Endothelial cell of umbilical vein (primary cell): ENCODE measurements around the gene TMEM184B. TPM values are rescaled to one million over a fixed set of nuclear protein-coding genes. Genes with fewer than 3 reads are reported as not detected.

Experiments used
- BruUV-seq: library from RNA; stranded (reverse); fragments of 400-500 nt; replicated peaks from 2 replicates; lab custom pipeline; 2021; lab: Mats Ljungman, UMichigan
- CTCF ChIA-PET: fragments of 300-600, 350-600 bp; sonication (Branson Sonifier 250); formaldehyde crosslinking; loops from one replicate; lab custom pipeline; 2021; ENCODE audit warnings: antibody characterized with exemption, inconsistent platforms; lab: Charles Lee
- POLR2A ChIA-PET: fragments of 300-600, 350-600 bp; sonication (Branson Sonifier 250); formaldehyde crosslinking; loops from one replicate; lab custom pipeline; 2021; ENCODE audit warnings: antibody characterized with exemption, inconsistent platforms; lab: Charles Lee
- DNase-seq: peaks from one replicate; pipeline ENCODE4 v3.0.0-alpha.2; 2011; ENCODE audit warnings: low read depth, low spot score
- FAIRE-seq: peaks from 2 replicates; lab custom pipeline; 2011; peaks lifted over from hg19 to GRCh38; lab: Jason Lieb, UNC
- H2AFZ ChIP-seq: 2 replicates; pipeline ENCODE4 v1.6.0; 2012; ENCODE audit warnings: low read depth, low read length, control low read depth, inconsistent platforms
- H3K27ac ChIP-seq: 2 replicates; pipeline ENCODE4 v1.5.1; 2011; ENCODE audit warnings: low read depth, mild to moderate bottlenecking, control low read depth, low read length, moderate library complexity; ENCODE audit not compliant: insufficient read depth
- H3K27me3 ChIP-seq, 2 experiments: 2 replicates each; pipeline versions ENCODE4 v1.6.0 to v1.6.1; 2011; ENCODE audit warnings: low read length in 2 of 2, mixed read lengths in 1 of 2; ENCODE audit not compliant: control insufficient read depth in 2 of 2, insufficient read depth in 2 of 2
- H3K36me3 ChIP-seq, 2 experiments: 2 replicates in 1 of 2; 3 replicates in 1 of 2; pipeline ENCODE4 v1.5.1; 2011; ENCODE audit warnings: low read length in 2 of 2, mild to moderate bottlenecking in 1 of 2, moderate library complexity in 1 of 2; ENCODE audit not compliant: control insufficient read depth in 2 of 2, insufficient read depth in 2 of 2; ENCODE audit errors: extremely low read depth in 1 of 2
- H3K4me1 ChIP-seq: 3 replicates; pipeline ENCODE4 v1.5.1; 2011; ENCODE audit warnings: mild to moderate bottlenecking, low read length; ENCODE audit not compliant: control insufficient read depth, insufficient read depth; ENCODE audit errors: extremely low read depth
- H3K4me2 ChIP-seq: 2 replicates; pipeline ENCODE4 v1.6.1; 2011; ENCODE audit warnings: low read length, control low read depth, mixed read lengths; ENCODE audit not compliant: insufficient read depth
- H3K4me3 ChIP-seq, 3 experiments: fragments of 200-600 bp in 1 of 3; sonication (generic), shearing (Covaris generic) in 1 of 3; replicated peaks in 1 of 3; 2 replicates each; pipeline ENCODE4 v1.5.1; 2011 to 2016; ENCODE audit warnings: control low read depth in 3 of 3, low read length in 3 of 3, mild to moderate bottlenecking in 2 of 3, inconsistent platforms in 1 of 3, low read depth in 1 of 3, moderate library complexity in 1 of 3; ENCODE audit not compliant: insufficient read depth in 1 of 3
- H3K79me2 ChIP-seq: 2 replicates; pipeline ENCODE4 v1.6.0; 2012; ENCODE audit warnings: low read length, inconsistent platforms; ENCODE audit not compliant: control insufficient read depth, insufficient read depth
- H3K9ac ChIP-seq: replicated peaks from 2 replicates; pipeline ENCODE3; 2011; ENCODE audit warnings: low read length, control low read depth; ENCODE audit not compliant: insufficient read depth; ENCODE audit errors: extremely low read depth
- H3K9me1 ChIP-seq: replicated peaks from 3 replicates; pipeline ENCODE4 v1.6.0; 2011; ENCODE audit warnings: mild to moderate bottlenecking, low read length; ENCODE audit not compliant: control insufficient read depth, insufficient read depth; ENCODE audit errors: extremely low read depth
- H3K9me3 ChIP-seq: replicated peaks from 2 replicates; pipeline ENCODE4 v1.5.1; 2012; ENCODE audit warnings: low read length, inconsistent platforms; ENCODE audit not compliant: control insufficient read depth, insufficient read depth
- H4K20me1 ChIP-seq: replicated peaks from 2 replicates; pipeline ENCODE3; 2011; ENCODE audit warnings: mild to moderate bottlenecking, low read length; ENCODE audit not compliant: control insufficient read depth, insufficient read depth; ENCODE audit errors: extremely low read depth
- EZH2 ChIP-seq: IDR thresholded peaks from 2 replicates; pipeline ENCODE4 v1.6.1; 2012; ENCODE audit warnings: borderline replicate concordance, low read depth, mild to moderate bottlenecking, moderate library complexity, low read length, inconsistent platforms; ENCODE audit not compliant: severe bottlenecking
- FOS ChIP-seq: IDR thresholded peaks from 2 replicates; pipeline ENCODE4 v1.6.1; 2011; ENCODE audit warnings: mild to moderate bottlenecking, low read length, moderate library complexity, borderline replicate concordance; ENCODE audit not compliant: insufficient read depth
- GATA2 ChIP-seq: IDR thresholded peaks from 2 replicates; pipeline ENCODE4 v1.7.0; 2011; ENCODE audit warnings: low read depth, mild to moderate bottlenecking, moderate library complexity, mixed read lengths, low read length; ENCODE audit not compliant: insufficient read length, insufficient read depth
- JUN ChIP-seq: IDR thresholded peaks from 2 replicates; pipeline ENCODE4 v1.6.1; 2011; ENCODE audit warnings: borderline replicate concordance, low read depth; ENCODE audit not compliant: insufficient read length, insufficient read depth
- MYC ChIP-seq: IDR thresholded peaks from one replicate; pipeline ENCODE4 v1.6.1; 2011; ENCODE audit warnings: mild to moderate bottlenecking, low read depth, low read length
- POLR2A ChIP-seq: IDR thresholded peaks from 2 replicates; pipeline ENCODE4 v1.6.1; 2012; ENCODE audit warnings: low read depth, mild to moderate bottlenecking, control low read depth, low read length
- POLR2AphosphoS5 ChIP-seq: IDR thresholded peaks from 2 replicates; pipeline ENCODE4 v1.6.1; 2012; ENCODE audit warnings: low read depth, mild to moderate bottlenecking, control low read depth, low read length, moderate library complexity; ENCODE audit not compliant: insufficient read depth
- dilution Hi-C: fragments of 300-500 bp; cut with MboI; formaldehyde crosslinking; loops from one replicate; pipeline ENCODE4 v1.15.0; 2019; ENCODE audit warnings: low sequenced_read_pairs; ENCODE audit not compliant: extremely low pct_ligation_motif_present
- intact Hi-C: fragments of 100-400 bp; cut with micrococcal nuclease; formaldehyde crosslinking; loops from one replicate; pipeline ENCODE4 v1.10.0; 2022
- polyA plus RNA-seq, 4 experiments: library from polyadenylated mRNA; depleted of rRNA in 3 of 4; stranded (reverse) in 3 of 4; unstranded in 1 of 4; fragments of >200 nt; gene quantifications; 2 replicates each; pipeline versions ENCODE4 v1.2.1 to v1.2.3, GENCODE V29; 2011 to 2012; ENCODE audit warnings: missing spikeins in 1 of 4
- total RNA-seq: library from RNA; stranded (reverse); gene quantifications from 2 replicates; pipeline ENCODE4 v1.2.3, GENCODE V29; 2021
- TF ChIP-seq, protein P1 (sequence below), 2 donors: IDR thresholded peaks; 1 replicate in 1 of 2; 2 replicates in 1 of 2; pipeline ENCODE4 v1.5.1; 2011; ENCODE audit warnings: low read length in 2 of 2, mild to moderate bottlenecking in 2 of 2, moderate library complexity in 2 of 2, control low read depth in 1 of 2, inconsistent platforms in 1 of 2, low read depth in 1 of 2; ENCODE audit not compliant: insufficient read depth in 1 of 2; ENCODE audit errors: extremely low read depth in 1 of 2
- TF ChIP-seq, protein P2 (sequence below): IDR thresholded peaks from 2 replicates; pipeline ENCODE4 v1.6.1; 2011; ENCODE audit not compliant: insufficient read depth, insufficient read length

The TMEM184B gene
- total and polyA plus RNA-seq, 2 donors (not counting 3 experiments of a cell fraction or from before 2014, with no cell fraction given) = 72.5 to 96.6 TPM

DNA sequence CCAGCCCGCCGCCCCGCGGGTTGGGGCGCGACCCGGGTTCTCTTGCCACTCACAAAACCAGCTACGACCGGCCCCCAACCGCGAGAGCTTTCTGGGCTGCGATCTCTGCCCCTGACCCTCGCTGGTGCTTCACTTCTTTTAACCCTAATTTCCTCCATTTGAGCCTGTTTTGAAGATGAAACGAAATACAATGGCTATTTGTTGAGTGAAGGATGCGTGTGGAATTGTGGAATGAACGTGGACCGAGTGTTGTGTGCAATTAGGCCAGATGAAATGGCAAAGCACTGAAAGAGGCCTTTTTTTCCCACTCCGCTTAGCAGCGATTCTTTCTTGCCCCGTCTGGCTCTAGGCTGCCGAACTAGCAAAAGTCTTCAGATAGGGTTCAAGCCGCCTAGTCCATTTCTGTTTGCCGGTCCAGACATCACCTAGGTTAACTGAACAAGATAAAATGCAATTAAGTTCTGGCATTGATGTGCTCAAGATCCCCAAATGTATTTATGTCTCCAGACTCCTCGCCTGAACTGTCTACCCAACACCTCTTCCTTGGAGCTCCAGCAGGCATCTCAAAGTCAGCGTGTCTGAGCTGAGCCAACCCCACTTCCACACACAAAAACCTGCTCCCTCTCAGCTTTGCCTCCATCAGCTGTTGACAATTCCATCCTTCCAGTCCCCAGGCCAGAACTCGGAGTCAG is 471 bp upstream of the TMEM184B start:
- FAIRE-seq (peak; percentile 4), DNase-seq (peak; percentile 56)
- CTCF ChIA-PET = interaction anchor here (0.8 to 1.3 kb wide), 2 partner anchors 31 to 175 kb away, joined by 3 to 4 read pairs; no protein-coding TSS in a partner anchor

More for the DNA sequence above, 471 bp upstream of the TMEM184B start:
- H3K36me3 ChIP-seq = no peaks in the 10 kb centered on the region
- no peaks in the 10 kb centered on the region for H3K9me1 ChIP-seq
- TF ChIP-seq, protein P1, sequence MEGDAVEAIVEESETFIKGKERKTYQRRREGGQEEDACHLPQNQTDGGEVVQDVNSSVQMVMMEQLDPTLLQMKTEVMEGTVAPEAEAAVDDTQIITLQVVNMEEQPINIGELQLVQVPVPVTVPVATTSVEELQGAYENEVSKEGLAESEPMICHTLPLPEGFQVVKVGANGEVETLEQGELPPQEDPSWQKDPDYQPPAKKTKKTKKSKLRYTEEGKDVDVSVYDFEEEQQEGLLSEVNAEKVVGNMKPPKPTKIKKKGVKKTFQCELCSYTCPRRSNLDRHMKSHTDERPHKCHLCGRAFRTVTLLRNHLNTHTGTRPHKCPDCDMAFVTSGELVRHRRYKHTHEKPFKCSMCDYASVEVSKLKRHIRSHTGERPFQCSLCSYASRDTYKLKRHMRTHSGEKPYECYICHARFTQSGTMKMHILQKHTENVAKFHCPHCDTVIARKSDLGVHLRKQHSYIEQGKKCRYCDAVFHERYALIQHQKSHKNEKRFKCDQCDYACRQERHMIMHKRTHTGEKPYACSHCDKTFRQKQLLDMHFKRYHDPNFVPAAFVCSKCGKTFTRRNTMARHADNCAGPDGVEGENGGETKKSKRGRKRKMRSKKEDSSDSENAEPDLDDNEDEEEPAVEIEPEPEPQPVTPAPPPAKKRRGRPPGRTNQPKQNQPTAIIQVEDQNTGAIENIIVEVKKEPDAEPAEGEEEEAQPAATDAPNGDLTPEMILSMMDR (IDR thresholded peaks at IDR 0.05; ENCODE audit: extremely low read depth in 1 of 2, insufficient read depth in 1 of 2, low read depth in 1 of 2, low read length in 2 of 2) = no peak
- TF ChIP-seq, protein P2, sequence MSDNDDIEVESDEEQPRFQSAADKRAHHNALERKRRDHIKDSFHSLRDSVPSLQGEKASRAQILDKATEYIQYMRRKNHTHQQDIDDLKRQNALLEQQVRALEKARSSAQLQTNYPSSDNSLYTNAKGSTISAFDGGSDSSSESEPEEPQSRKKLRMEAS = no peak
- TF ChIP-seq JUN = no peak
- no peak for TF ChIP-seq POLR2A
- TF ChIP-seq MYC = no peak
- TF ChIP-seq POLR2AphosphoS5 = no peak
- TF ChIP-seq GATA2 = no peak
- no peak for TF ChIP-seq EZH2
- no peak for TF ChIP-seq FOS
- peak overlapping the region; percentile 76 for H3K27ac ChIP-seq
- H3K4me2 ChIP-seq = peak overlapping the region; percentile 88
- H2AFZ ChIP-seq = peak overlapping the region; percentile 98
- dilution Hi-C loops = no loop called here
- TSS peak; percentile 45 for BruUV-seq
- no peaks in the 10 kb centered on the region for H3K9me3 ChIP-seq
- H3K27me3 ChIP-seq = peaks cover 0 to 3% of the 10 kb centered on the region in 2 experiments
- H3K9ac ChIP-seq = peak overlapping the region; percentile 87
- H3K4me3 ChIP-seq = peak overlapping the region; percentile 70 to 99 (median 92)
- peaks cover 20% of the 10 kb centered on the region for H3K4me1 ChIP-seq
- POLR2A ChIA-PET = no interaction called here
- intact Hi-C loops = loop anchor here (5.0 kb wide), 2 partner anchors 36 to 39 kb away; no protein-coding TSS in a partner anchor
- peaks cover 44% of the 10 kb centered on the region for H3K79me2 ChIP-seq
- no peaks in the 10 kb centered on the region for H4K20me1 ChIP-seq
